Left cardiac atrium (tissue), 4 donors: Measurements from ENCODE around the gene SERP1. TPM values are rescaled to one million over a fixed set of nuclear protein-coding genes. Genes with fewer than 3 reads are reported as not detected.
"Not testable (repeated sequence)": the region's sequence is repeated elsewhere in the genome, so short reads cannot be mapped to it uniquely, and the experiment has no call there.

Source experiments
- ATAC-seq, 2 donors: fragments of 200-7000 bp; cut with Tn5 transposase; one replicate each; pipeline ENCODE4 v1.9.1; 2020; ENCODE audit warnings: mild to moderate bottlenecking in 2 of 2, moderate library complexity in 2 of 2
- DNase-seq: peaks from one replicate; pipeline ENCODE4 v3.0.0-alpha.2; 2020
- intact Hi-C, 2 donors: fragments of 100-400 bp; cut with DNase I; formaldehyde crosslinking; loops; one replicate each; pipeline versions ENCODE4 v1.14.1 to v1.15.1; 2022 to 2023
- total RNA-seq, 2 donors: library from RNA; stranded (reverse); fragmentation: NEBNext Ultra II Directional; extraction: Animal tissue kit (Norgen Biotek cat#: 25700); gene quantifications; one replicate each; pipeline ENCODE4 v1.2.1, GENCODE V29; 2021
- donor health status: DM: no; HTN: yes; CAD: no.
- donor health status: DM: no; HTN: yes; CAD: no; lungs with severe emphysema.
- donor health status: DM: yes; HTN: yes; CAD: no.
- donor health status: Dilated cardiomyopathy.

SERP1 gene
- total RNA-seq, 2 donors from 2014 or later: 42.4 to 47.2 TPM

DNA sequence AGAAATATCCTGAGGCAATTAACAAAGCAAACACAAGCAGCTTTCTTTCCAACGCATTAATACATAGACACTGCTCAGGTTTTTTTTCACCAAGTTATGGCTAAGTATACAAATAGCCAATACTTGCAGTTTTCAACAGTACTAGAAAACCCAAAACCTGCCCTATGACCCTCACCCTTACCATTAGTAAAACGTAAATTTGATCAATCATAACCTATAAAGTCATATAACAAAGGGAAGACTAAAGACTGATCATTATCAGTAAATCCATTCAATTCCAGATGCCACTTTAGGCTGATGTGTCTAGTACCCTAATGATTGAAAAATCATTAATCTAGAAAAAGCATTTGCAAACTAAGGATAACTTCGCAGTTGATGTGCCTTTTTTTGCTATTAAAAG, 3.2 kb downstream of the SERP1 start:
- intact Hi-C loops: no loop called here
- DNase-seq: no peak
- no peak for ATAC-seq

DNA sequence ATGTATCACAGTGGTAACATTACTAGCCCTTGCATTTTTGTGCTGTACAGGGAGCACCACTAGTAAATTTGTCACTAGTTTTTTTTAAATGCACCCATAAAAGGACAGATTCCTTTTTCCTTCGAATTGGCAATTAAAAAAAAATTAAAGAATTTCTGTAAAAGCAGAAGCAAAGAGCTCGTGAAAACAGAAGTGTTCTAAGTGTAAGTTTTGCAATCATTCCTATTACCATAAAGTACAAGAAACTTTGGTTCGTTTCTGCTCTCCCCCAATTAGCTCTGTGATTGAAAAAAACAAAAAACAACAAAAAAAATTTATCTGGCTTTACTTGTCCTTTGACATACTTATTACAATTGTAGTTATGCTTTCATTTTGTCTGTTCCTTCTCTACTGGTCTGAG, 5.3 kb downstream of the SERP1 start:
- intact Hi-C loops: no loop called here
- ATAC-seq (no peak), DNase-seq (no peak)

DNA sequence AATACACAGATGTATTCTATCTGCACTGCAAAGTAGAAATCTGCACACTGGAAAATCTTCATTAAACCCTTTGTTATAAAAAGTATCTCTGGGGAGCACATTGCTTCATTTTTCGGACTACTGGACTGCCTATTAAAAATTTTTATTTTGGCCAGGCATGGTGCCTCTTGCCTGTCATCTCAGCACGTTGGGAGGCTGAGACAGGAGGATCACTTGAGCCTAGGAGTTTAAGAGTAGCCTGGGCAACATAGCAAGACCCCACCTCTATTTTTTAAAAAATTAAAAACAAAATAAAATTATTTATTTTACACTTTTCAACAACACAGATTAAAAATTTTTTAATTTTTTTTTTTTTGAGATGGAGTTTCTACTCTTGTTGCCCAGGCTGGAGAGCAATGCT, 6.0 kb downstream of the SERP1 start:
- intact Hi-C loops: no loop called here

DNA sequence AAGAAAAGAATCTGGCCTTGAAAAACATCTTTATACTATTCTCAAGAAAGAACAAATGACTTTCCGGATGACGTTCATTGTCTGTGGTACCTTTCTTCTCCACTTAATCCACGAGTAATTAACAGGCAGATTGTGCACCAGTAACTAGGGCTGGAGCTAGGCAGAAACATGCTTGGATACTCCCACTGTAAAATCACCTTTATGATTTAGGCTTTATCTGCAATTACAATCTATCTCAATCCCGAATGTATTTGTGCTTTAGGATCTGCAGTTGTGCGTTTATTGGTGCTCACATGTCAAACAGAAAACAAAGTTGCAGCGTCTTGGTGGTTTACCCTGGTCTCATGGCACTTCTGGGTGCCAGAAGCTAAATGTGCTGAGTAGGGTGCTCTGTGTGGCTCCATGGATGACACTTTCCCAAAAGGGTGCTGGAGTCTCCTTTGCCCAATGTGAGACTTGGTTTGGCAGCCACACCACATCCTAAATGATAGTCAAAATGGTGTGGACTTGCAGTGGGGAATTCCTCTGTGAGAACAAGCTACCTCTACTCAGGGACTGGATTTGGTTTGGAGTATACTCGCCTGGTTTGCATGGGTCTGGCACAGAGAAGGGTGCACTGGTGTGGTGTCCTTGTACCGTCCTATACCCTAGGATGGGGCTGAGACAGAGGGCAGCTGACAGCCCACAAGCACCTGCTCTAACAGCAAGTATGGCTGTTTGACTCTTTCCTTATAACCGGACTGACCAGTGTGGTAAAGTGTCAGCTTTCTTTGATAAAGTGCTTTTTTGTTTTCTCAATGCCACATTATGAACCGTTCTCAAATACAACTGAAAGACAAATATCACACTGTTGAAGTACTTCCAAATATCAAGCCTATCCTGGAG, 7.7 kb downstream of the SERP1 start:
- intact Hi-C loops: no loop called here
- peak in 1 of 2 donors; percentile 46 for ATAC-seq
- DNase-seq: no peak

More for the DNA sequence above, 6.0 kb downstream of the SERP1 start:
- ATAC-seq: no peak
- no peak for DNase-seq

DNA sequence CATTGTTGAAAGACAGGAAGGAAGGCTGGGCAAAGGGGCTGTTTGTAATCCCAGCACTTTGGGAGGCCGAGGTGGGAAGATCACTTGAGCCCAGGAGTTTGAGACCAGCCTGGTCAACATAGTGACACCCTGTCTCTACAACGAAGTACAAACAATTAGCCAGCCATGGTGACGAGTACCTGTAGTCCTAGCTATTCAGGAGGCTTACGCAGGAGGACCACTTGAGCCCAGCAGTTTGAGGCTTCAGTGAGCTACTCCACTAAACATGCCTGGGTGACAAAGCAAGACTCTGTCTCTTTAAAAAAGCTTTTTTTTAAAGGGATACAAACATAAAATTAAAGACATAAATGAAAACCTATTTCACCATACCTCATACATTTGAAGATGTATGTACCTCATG, 11.1 kb downstream of the SERP1 start:
- intact Hi-C loops: no loop called here

DNA sequence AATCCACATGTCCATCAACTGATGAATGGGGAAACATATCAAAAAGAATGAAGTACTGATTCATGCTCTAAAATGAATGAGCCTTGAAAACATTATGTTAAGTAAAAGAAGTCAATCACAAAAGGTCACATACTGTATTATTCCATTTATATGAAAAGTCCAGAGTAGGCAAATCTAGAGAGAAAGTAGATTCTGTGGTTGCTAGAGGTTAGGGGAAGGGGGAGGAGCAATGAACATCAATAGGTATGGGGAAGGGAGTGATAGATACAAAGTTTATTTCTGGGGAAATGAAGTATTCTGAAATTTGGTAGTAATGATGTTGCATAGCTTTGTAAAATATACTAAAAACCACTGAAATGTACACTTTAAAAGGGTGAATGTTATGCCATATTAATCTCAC, 14.5 kb downstream of the SERP1 start:
- intact Hi-C loops: no loop called here
- ATAC-seq: no peak

More for the DNA sequence above, 11.1 kb downstream of the SERP1 start:
- ATAC-seq: no peak
- DNase-seq: no peak

DNA sequence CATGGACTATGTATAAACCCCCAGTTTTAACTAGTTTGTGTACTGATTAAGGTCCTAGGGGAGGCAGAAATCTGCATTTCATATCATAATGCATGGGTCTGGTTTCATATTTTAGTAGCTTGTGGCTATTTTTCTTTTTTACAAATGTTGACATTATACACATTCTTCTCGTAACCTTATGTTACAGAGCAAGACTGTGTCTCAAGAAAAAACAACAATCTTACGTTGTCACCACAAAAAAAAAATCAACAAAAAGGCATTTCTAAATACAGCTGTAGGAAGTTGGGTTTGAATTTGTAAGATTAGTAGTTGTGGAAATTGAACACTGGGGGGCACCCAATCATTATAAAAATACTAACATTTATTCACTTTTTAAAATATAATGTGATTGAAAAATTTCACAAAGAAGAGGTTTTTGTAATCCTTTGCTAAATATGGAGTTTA, 17.9 kb downstream of the SERP1 start:
- DNase-seq (no peak), ATAC-seq (no peak)
- intact Hi-C loops: no loop called here

More for the DNA sequence above, 14.5 kb downstream of the SERP1 start:
- DNase-seq: no peak

DNA sequence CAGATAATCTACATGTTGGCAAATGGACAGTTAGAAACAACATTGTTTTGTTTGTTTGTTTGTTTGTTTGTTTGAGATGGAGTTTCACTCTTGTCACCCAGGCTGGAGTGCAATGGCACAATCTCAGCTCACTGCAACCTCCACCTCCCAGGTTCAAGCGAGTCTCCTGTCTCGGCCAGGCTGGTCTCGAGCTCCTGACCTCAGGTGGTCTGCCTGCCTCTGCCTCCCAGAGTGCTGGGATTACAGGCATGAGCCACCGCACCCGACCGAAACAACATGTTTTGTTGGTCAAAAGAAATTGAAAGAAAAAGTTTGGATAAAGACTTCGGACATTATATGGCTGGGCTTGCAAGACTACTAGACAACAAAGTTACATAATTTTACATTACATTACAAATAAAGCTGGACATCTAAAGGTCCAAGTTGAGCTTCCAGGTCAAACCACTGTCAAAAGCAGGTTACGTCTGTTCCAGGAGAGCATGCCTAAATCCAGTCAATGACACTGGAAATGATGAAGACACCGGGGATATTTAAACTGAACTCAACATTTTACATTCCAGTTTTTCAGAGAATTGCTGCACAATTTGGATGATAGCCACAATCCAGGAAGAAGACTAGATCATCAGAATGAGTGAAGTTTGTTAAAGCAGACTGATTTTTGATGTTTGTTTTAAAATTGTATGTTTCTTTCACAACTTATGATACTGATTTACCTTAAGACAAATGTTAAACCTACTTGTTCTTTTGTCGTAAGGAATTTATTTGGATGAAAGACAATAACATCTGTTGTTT, 18.6 kb downstream of the SERP1 start:
- intact Hi-C loops: no loop called here
- DNase-seq (no peak), ATAC-seq (no peak)

DNA sequence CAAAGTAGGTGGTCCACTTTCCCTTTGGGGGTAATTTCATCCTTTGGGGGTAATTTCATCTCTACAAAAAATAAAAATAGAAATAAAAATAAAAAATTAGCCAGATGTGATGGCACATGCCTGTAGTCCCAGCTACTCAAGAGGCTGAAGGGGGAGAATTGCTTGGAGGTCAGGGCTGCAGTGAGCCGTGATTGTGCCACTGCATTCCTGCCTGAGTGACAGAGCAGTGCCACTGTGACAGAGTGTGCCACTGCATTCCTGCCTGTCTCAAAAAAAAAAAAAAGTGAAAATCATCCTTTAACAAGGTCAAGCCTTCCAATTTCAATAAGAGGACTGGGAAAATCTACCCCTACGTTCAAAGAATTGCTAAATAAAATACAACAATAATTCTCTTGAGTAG, 22.8 kb downstream of the SERP1 start:
- DNase-seq: no peak
- no peak for ATAC-seq
- intact Hi-C loops: no loop called here

DNA sequence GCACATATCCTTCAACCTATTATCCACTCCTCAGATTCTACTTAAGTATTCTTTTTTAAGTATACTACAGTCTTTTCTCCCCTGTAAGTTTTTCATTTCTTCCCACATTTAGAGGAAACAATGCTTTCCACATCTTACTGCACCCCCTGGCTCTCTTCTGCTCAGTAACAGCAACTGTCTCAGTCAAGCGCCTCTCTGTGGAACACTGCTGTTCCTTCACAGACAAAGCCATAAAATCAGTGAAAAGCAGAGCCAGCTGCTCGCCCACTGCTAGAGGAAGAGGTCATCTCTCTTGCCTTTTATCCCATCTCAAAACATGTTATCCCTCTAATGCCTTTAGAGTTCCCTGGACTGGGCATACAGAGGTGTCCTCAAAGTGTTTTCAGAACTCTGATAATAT, 24.8 kb downstream of the SERP1 start:
- intact Hi-C loops: no loop called here
- ATAC-seq (no peak), DNase-seq (no peak)

DNA sequence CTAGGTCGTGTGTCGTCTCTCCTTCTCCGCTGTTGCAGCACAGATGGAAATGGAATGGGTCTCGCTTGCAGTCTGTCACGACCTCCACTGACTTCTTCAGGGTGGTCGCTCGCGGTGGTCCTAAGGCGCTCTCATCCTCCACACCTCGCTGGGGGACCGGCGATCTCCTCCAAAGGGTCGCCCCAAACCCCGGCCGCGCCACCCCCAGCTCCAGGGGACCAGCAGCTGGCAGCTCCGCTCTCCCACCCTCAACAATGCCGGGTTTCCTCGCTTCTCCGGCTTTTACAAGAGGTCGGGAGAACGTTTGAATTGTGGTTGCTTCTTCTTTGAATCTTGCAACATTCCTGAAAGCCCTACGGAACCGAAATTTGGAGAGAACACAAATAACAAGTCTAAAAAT, 25.9 kb downstream of the SERP1 start:
- ATAC-seq (no peak), DNase-seq (no peak)
- intact Hi-C loops: no loop called here

DNA sequence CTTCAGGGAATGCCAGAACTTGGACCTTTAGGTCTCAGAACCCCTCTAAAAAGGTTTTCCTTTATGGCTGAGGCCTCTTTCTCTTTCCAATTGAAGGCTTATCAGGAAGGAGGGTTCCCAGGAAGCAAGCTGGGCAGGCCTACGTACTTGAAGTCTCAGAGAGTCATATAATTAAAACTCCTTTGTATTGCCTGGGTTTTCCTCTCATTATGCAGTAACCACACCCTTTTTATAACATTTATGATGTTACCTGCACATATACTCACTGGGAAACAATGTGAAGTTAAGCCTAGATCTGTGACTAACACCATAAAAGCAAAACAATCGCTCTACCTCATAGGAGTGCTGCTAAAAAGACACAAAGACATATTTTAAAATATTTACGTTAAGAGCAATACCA, 27.3 kb downstream of the SERP1 start:
- intact Hi-C loops: no loop called here
- no peak for DNase-seq
- ATAC-seq: no peak

DNA sequence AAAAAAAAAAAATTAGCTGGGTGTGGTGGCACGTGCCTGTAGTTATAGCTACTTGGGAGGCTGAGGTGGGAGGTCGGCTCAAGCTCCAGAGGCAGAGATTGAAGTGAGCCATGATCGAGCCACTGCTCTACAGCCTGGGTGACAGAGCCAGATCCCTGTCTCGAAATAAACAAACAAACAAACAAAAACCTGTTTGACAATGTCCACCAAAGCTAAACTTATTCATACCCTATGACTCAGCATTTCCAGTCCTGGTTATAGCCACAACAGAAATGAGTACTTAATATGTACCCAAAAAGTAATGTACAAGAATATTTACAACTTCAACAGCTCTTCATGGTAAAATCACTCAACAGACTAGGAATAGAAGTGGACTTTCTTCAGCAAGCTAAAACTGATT, 31.1 kb downstream of the SERP1 start:
- intact Hi-C loops: no loop called here
- no peak for DNase-seq
- no peak for ATAC-seq

DNA sequence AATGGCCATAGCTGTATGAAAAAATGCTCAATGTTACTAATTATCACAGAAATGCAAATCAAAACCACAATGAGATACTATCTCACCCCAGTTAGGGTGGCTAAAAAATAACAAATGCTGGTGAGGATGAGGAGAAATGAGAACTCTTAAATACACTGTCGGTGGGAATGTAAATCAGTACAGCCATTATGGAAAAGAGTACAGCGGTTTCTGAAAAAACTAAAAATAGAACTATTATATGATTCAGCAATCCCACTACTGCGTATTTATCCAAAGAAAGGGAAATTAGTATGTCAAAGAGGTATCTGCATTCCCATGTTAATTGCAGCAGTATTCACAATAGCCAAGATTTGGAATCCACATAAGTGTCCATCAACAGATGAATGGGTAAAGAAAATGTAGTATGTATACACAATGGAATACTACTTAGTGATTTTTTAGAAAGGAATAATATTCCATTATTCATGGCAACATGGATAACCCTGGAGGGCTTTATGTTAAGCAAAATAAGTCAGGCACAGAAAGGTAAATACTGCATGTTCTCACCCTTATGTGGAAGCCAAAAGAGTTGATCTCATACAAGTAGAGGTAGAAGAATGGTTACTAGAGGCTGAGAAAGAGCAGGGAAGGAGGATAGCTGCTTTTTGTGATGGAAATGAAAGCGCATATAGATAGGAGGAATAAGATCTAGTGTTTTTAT, 35.0 kb downstream of the SERP1 start:
- intact Hi-C loops: no loop called here
- DNase-seq (no peak), ATAC-seq (no peak)

DNA sequence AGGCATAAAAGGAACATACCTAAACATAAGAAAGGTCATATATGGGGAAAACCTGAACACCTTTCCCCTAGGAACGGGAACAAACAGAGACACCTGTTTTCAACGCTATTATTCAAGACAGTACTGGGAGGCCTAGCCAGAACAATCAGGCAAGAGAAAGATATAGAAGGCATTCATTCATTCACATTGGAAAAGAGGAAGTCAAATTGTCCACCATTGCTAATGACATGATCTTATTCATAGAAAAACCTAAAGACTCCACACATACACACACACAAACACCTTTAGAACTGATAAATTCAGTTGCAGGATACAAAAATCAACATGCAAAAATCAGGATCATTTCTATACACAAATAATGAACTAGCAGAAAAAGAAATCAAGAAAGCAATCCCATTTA, 36.5 kb downstream of the SERP1 start:
- ATAC-seq (no peak), DNase-seq (no peak)
- intact Hi-C loops: no loop called here

DNA sequence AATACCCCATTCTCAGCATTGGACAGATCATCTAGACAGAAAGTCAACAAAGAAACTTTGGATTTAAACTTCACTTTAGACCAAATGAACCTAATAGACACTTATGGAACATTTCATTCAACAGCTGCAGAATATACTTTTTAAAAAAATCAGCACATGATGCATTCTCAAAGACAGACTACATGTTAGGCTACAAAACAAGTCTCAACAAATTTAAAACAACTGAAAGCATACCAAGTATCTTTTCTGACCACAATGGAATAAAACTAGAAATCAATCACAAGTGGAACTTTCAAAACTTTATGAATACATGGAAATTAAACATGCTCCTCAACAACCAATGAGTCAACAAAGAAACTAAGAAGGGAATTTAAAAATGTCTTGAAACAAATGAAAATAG, 37.9 kb downstream of the SERP1 start:
- intact Hi-C loops: no loop called here
- ATAC-seq: no peak
- no peak for DNase-seq

DNA sequence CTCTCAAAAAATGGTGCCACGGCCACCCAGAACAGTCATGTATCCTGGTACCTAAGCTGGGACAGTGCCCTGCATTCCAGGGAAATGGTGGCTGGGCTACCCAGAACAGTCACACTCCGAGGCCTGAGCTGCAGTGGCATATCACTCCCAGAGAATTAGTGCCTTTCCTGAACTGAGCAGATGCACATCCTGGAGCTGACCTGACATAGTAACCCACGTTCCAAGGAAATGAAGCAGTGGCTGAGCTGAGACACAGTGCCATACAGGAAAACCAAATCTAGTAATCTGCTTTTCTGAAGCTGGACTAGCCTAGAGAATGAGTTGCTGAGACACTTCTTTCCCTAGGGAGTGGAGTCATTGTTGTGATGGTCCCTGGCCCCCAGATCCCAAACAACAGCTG, 41.8 kb downstream of the SERP1 start:
- DNase-seq: no peak
- intact Hi-C loops: no loop called here
- no peak for ATAC-seq

DNA sequence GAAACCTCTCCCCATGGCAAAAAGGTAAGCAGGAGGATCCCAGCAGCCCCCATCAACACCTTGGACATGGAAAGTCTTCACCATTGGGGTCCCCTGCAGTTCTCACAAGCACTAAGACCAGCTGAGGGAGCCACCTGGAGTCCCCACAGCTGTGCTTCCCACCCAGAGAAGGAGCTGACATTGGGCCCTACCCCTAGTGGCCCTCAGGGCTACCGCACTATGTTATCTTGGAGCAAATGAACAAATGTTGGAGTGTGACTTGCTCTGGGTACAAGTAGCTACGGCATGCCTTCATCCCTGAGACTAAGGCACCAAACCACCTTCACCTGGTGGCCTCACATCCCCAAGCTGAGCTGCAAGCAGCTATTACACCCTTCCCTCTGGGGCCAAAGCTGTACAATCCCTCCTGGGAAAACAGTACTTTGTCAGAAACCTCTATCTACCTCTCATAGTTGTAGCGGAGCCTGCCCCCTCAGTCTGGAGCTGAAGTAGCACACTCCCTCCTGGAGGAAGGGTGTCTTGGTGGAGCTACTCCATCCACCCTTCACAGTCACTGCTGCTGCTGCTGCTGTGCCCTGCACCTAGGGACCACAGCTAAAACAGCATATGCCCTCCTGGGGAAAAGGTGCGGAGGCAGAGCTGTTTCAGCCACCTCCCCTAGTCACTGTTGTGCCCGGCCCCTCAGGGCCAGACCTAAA, 42.7 kb downstream of the SERP1 start:
- intact Hi-C loops: no loop called here
- DNase-seq (no peak), ATAC-seq (no peak)

DNA sequence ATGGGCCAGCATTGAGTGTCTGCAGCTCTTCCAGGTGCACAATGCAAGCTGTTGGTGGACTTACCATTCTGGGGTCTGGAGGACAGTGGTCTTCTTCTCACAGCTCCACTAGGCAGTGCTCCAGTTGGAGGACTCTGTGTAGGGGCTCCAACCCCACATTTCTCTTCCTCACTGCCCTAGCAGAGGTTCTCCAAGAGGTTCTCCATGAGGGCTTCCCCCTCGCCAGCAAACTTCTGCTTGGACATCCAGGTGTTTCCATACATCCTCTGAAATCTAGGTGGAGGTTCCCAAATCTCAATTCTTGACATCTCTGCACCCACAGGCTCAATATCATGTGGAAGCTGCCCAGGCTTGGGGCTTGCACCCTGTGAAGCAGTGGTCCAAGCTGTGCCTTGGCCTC, 45.3 kb downstream of the SERP1 start:
- ATAC-seq, DNase-seq, intact Hi-C loops: not testable (repeated sequence)
